ENCODE results near the gene CD247. TPM values are rescaled to one million over a fixed set of nuclear protein-coding genes. Genes with fewer than 3 reads are reported as not detected.

The CD247 gene
- total and polyA plus RNA-seq, 9 of the 15 experiments (the other 6 are each of a cell fraction or from before 2014, with no cell fraction given), result 0.08 to 0.42 (median 0.28) TPM; not detected in 5

- peak overlapping the region; percentile 22; the same call in 1 of the 2 replicates for H3K4me2 ChIP-seq (ENCODE audit: insufficient read depth, low read length)
- H3K27me3 ChIP-seq (ENCODE audit: control insufficient read depth in 2 of 2, insufficient read depth in 2 of 2, low read length in 2 of 2), result peaks cover 2 to 24% of the 10 kb centered on the region in 2 experiments; a peak in 3 of 5 replicates
- intact Hi-C loops (cut with micrococcal nuclease) (no loop called here), in situ Hi-C loops (cut with MboI) (no loop called here)
- H3K4me3 ChIP-seq, result no peak overlapping the region
- H4K20me1 ChIP-seq (replicated peaks; ENCODE audit: control insufficient read depth, insufficient read depth, low read length), result no peaks in the 10 kb centered on the region
- WGBS (ENCODE audit: insufficient coverage, low coverage, missing lambda C conversion rate), result 24% methylated on average over 36 of the region's 49 CpGs
- H3K9me3 ChIP-seq (replicated peaks; ENCODE audit: control insufficient read depth, insufficient read depth, low read depth, low read length), result no peaks in the 10 kb centered on the region
- POLR2A ChIA-PET, result no interaction called here
- CTCF ChIA-PET (ENCODE audit: low intra/inter-chr PET ratio), result interaction anchor here (0.6 to 1.2 kb wide), 3 partner anchors 46 to 171 kb away, joined by 3 to 4 read pairs (median 3); no protein-coding TSS in a partner anchor
- H3K79me2 ChIP-seq (ENCODE audit: control insufficient read depth, insufficient read depth, low read length), result no peaks in the 10 kb centered on the region
- H3K9ac ChIP-seq (ENCODE audit: insufficient read depth in 1 of 2, low read depth in 2 of 2, low read length in 2 of 2), result peak overlapping the region in 1 of 2 experiments; percentile 33; a peak in 2 of 4 replicates
- BruUV-seq (replicated peaks), result no TSS peak
- no peak overlapping the region for H3K27ac ChIP-seq (ENCODE audit: extremely low read depth, low read depth, low read length)
- H3K4me1 ChIP-seq (replicated peaks in 1 of 2; ENCODE audit: control insufficient read depth in 2 of 2, insufficient read depth in 2 of 2, low read length in 2 of 2), result peaks cover 0 to 13% of the 10 kb centered on the region in 2 experiments; a peak in 2 of 5 replicates
- peaks cover 4% of the 10 kb centered on the region for H3K9me1 ChIP-seq (ENCODE audit: control insufficient read depth, insufficient read depth, low read length)
- ATAC-seq, result peak; percentile 61
- H2AFZ ChIP-seq (ENCODE audit: low read depth, low read length), result peak overlapping the region; percentile 64
- no peak for FAIRE-seq
- no peaks in the 10 kb centered on the region for H3K36me3 ChIP-seq (ENCODE audit: control insufficient read depth, insufficient read depth, low read length)
- peak; percentile 56 to 64 (median 62) for DNase-seq (ENCODE audit: extremely low read depth in 1 of 4, low spot score in 3 of 4)
- TF ChIP-seq EGR1 (conservative IDR thresholded peaks at IDR 0.05) (peak; percentile 37), L3MBTL2 (IDR thresholded peaks at IDR 0.05) (peak; percentile 87), ZBTB33 (CRISPR knock-in tag; IDR thresholded peaks at IDR 0.05) (peak; percentile 80), FOSL1 (tag; conservative IDR thresholded peaks at IDR 0.05) (no peak), MEIS2 (IDR thresholded peaks at IDR 0.05; ENCODE audit: partially characterized antibody) (no peak), NONO (IDR thresholded peaks at IDR 0.05; ENCODE audit: low read depth in 2 of 2, low read length in 1 of 2) (no peak), SMC3 (conservative IDR thresholded peaks at IDR 0.05; ENCODE audit: insufficient read depth, low read depth, low read length) (0 out of 2 replicates have a peak, but pooled peaks have one; percentile 20), TRIM25 (IDR thresholded peaks at IDR 0.05; ENCODE audit: borderline replicate concordance) (no peak), KLF6 (CRISPR knock-in tag; IDR thresholded peaks at IDR 0.05; ENCODE audit: borderline replicate concordance) (no peak), FOXO4 (CRISPR knock-in tag; IDR thresholded peaks at IDR 0.05) (no peak), NRF1 (conservative IDR thresholded peaks at IDR 0.05 in 1 of 2, IDR thresholded peaks at IDR 0.05 in 1 of 2) (peak; percentile 89 to 90), TCFL5 (CRISPR knock-in tag; conservative IDR thresholded peaks at IDR 0.05) (no peak)
Measured at GRCh38 chr1:167439301-167439988, 78.9 kb downstream of the CD247 start.
